ENCODE data around the gene FLVCR1.

FLVCR1 gene

DNA sequence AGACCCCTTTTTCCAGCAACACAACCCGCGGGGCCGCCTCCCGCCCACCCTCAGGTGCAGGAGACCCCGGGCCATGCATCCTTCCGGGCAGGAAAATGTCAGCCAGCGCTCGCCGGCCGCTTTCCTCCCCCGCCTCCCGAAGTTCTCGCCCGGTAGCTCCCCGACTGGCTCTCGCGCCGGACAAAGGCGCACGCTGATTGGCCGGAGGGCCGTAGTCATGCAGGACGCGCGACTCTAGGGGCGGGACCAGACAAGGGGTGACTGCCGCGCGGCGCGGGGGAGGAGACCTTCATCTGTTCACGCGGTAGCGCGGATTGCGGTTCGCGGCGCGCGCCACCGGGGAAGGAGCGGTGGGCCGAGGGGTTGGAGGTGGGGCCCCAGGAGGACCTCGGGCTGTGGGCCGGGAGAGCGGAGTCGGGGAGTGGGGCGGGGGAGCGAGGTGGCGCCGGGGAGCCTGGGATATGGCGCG is at the start of gene FLVCR1:
TSS of gene FLVCR1 (plus strand) at position 284 of the 469 bp plus-strand sequence. CDS start at position 462, 178 bp downstream.
- CTCF ChIA-PET: interaction anchor here (0.9 to 1.7 kb wide), 7 partner anchors 14 to 137 kb away, joined by 3 to 6 read pairs (median 4); no protein-coding TSS in a partner anchor
- TF ChIP-seq, protein P1, sequence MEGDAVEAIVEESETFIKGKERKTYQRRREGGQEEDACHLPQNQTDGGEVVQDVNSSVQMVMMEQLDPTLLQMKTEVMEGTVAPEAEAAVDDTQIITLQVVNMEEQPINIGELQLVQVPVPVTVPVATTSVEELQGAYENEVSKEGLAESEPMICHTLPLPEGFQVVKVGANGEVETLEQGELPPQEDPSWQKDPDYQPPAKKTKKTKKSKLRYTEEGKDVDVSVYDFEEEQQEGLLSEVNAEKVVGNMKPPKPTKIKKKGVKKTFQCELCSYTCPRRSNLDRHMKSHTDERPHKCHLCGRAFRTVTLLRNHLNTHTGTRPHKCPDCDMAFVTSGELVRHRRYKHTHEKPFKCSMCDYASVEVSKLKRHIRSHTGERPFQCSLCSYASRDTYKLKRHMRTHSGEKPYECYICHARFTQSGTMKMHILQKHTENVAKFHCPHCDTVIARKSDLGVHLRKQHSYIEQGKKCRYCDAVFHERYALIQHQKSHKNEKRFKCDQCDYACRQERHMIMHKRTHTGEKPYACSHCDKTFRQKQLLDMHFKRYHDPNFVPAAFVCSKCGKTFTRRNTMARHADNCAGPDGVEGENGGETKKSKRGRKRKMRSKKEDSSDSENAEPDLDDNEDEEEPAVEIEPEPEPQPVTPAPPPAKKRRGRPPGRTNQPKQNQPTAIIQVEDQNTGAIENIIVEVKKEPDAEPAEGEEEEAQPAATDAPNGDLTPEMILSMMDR (IDR thresholded peaks at IDR 0.05; ENCODE audit: control extremely low read depth, extremely low read depth, low read depth, missing control alignments): no peak
- POLR2A ChIA-PET: interaction anchor here (0.6 to 1.6 kb wide), 4 partner anchors 24 to 250 kb away, joined by 3 to 10 read pairs (median 4); partner anchors contain the start of gene ATF3
- peak; percentile 99 for DNase-seq (ENCODE audit: extremely low spot score)

DNA sequence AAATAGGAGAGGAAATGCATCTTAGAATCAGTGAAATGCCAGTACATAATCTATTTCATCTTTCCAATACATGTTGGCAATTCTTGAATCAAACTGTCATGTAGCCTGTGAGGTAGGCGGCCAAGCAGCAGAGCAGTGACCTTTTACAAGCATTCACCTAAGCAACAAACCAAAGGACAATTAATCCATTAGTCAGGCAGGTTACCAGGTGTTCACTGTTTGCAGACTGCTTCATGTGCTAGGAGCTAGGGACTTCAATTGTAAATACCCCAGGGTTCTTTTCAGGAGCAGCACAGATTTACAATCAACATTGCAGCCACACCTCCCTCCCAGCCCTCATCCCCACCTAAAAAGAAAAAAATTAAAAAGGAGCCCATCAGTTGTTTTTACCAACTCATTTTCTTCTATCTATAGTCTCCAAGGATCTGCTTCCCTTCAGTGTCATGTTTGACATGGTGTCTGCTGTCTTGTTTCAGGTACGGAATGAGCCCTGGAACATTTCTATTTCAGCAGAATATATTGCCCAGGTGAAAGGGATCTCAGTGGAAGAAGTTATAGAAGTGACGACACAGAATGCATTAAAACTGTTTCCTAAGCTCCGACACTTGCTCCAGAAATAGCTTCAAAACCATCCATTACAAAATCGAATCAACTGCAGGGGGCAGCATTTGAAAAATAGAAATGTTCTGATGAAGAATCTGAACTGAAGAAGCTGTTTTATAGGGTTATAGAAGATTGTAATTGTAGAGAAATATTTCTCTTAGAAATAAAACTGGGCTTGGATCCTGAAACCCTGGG is 43.3 kb upstream of the FLVCR1 start:
- TF ChIP-seq, protein P1 (IDR thresholded peaks at IDR 0.05; ENCODE audit: control extremely low read depth, extremely low read depth, low read depth, missing control alignments): no peak
- POLR2A ChIA-PET: interaction anchor here (0.8 kb wide), 1 partner anchor 20 kb away, joined by 3 read pairs; no protein-coding TSS in a partner anchor
- DNase-seq (ENCODE audit: extremely low spot score): no peak
- CTCF ChIA-PET: interaction anchor here (0.6 to 5.1 kb wide), 21 partner anchors 9 to 188 kb away, joined by 3 to 33 read pairs (median 4); partner anchors contain the start of genes FLVCR1, NSL1 and TATDN3

- DNase-seq (ENCODE audit: extremely low spot score): no peak
- ChIA-PET CTCF (interaction anchor here (1.9 kb wide), 1 partner anchor 15 kb away, joined by 5 read pairs; no protein-coding TSS in a partner anchor), POLR2A (interaction anchor here (0.7 kb wide), 1 partner anchor 163 kb away, joined by 11 read pairs; no protein-coding TSS in a partner anchor)
- TF ChIP-seq, protein P1 (IDR thresholded peaks at IDR 0.05; ENCODE audit: control extremely low read depth, extremely low read depth, low read depth, missing control alignments): no peak
Observed at GRCh38 chr1:212816567-212817278, 41.4 kb upstream of the FLVCR1 start.

GRCh38 chr1:212819726-212820125 is 38.3 kb upstream of the FLVCR1 start:
- TF ChIP-seq, protein P1 (IDR thresholded peaks at IDR 0.05; ENCODE audit: control extremely low read depth, extremely low read depth, low read depth, missing control alignments): no peak
- POLR2A ChIA-PET: interaction anchor here (0.6 to 1.0 kb wide), 2 partner anchors 20 to 170 kb away, joined by 3 to 4 read pairs; no protein-coding TSS in a partner anchor
- DNase-seq (ENCODE audit: extremely low spot score): peak; percentile 46
- CTCF ChIA-PET: interaction anchor here (0.9 to 2.7 kb wide), 10 partner anchors 9 to 183 kb away, joined by 3 to 14 read pairs (median 4); no protein-coding TSS in a partner anchor

DNA sequence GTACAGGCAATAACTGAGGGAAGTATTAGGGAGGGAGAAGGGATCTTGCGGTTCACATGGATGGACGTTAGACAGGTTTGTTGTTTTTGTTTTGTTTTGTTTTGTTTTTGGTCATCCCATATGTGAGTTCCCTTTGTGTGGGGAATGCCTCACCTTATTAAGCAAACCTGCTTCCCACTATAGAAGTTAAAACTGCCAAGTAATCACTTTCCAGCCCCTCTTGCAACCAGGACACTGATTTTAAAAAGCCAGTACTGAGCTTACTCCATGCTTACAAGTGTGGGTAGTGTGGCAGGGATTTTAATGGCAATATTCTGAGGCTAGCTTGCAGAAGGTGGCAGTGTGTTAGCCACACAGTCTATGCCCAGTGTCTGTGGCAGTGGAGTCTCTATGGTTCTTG is 37.1 kb upstream of the FLVCR1 start:
- ChIA-PET CTCF (interaction anchor here (1.0 to 2.7 kb wide), 6 partner anchors 11 to 175 kb away, joined by 3 to 14 read pairs (median 3); no protein-coding TSS in a partner anchor), POLR2A (interaction anchor here (0.7 kb wide), 1 partner anchor 161 kb away, joined by 3 read pairs; no protein-coding TSS in a partner anchor)

More for the DNA sequence above, 37.1 kb upstream of the FLVCR1 start:
- DNase-seq (ENCODE audit: extremely low spot score): no peak
- TF ChIP-seq, protein P1 (IDR thresholded peaks at IDR 0.05; ENCODE audit: control extremely low read depth, extremely low read depth, low read depth, missing control alignments): no peak

All from GM10248 (cell line).